Measurements from ENCODE around the gene C1orf141.

Gene C1orf141

GRCh38 chr1:67058761-67059160 is 76.0 kb downstream of the C1orf141 start:
- no peak for TF ChIP-seq CTCF (IDR thresholded peaks at IDR 0.05)

- no peak for TF ChIP-seq CTCF (IDR thresholded peaks at IDR 0.05)
Measured at GRCh38 chr1:67058242-67058641, 76.5 kb downstream of the C1orf141 start.

GRCh38 chr1:67053785-67054772 is 80.7 kb downstream of the C1orf141 start, which contains the start of gene SLC35D1:
Gene SLC35D1 (minus strand): TSS chr1:67054148. CDS start chr1:67054013, 135 bp downstream.
- no peak for TF ChIP-seq CTCF (IDR thresholded peaks at IDR 0.05)

DNA sequence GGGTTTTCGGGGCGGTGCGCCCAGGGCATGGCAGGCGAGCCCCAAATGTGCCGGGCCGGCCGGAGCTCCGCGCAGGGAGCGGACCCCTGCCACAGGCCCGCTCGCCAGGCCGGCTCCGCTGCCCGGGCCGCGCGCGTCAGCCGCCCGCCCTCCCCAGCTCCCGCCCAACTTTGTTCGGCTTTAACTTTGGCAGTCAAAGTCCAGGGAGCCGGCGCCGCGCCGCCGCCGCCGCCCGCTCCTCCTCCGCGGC is 81.3 kb downstream of the C1orf141 start:
- no peak for TF ChIP-seq CTCF (IDR thresholded peaks at IDR 0.05)

GRCh38 chr1:67052741-67053534 is 81.8 kb downstream of the C1orf141 start:
- TF ChIP-seq CTCF (IDR thresholded peaks at IDR 0.05): no peak

DNA sequence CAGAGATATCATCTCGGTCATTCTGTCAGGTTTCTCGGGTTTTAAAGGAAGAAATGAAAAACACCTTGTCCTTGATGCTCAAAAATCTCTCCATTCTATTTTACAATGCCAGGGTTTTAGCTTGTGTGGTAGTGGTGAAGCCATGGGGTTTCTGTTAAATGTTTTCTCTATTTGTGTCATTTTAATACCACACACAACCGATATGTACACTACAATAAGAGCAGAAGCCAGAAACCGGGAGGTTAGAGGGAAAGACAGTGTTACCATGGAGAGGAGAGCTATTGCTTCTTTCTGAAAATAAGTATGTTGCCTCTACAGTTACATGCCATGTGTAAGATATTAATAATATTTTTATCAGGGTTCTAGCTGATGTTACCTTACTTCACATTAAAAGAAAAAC is 83.6 kb downstream of the C1orf141 start:
- TF ChIP-seq CTCF (IDR thresholded peaks at IDR 0.05): no peak

DNA sequence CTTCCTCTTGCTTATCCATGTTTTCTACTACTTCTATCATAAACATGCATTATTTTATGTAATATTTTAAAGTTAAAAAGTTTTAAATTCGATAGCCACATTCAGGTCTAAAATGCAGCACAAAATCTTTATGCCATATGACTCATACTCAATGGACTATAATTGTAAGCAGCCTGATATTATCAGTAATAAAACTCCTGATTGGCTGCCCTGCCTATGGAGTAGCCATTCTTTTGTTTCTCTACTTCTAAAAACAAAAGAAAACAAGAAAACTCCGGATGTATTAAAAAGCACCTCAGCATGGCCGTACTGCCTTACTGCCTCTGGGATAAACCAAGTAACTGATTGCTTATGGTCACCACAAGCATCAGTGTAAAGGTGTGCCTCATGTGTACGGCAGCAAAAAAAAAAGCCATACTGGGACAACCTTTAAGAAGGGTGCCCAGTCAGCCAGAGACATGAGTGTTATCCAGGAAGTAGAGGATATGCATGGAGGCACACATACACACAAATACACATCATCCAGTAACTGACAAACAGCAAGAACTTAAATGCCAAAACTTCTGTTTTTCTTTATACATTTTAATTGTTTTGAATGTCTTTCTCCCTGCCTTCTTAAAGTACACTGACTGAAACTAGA is 90.0 kb downstream of the C1orf141 start:
- no peak for TF ChIP-seq CTCF (IDR thresholded peaks at IDR 0.05)
